IMR-90 (cell line): ENCODE data around the gene LDHA. TPM values are rescaled to one million over a fixed set of nuclear protein-coding genes. Genes with fewer than 3 reads are reported as not detected.

Source experiments
- ATAC-seq: fragments of 200-7000 bp; cut with Tn5 transposase; 2 replicates; pipeline ENCODE4 v1.9.1; 2020; ENCODE audit warnings: low read depth, mild to moderate bottlenecking, moderate library complexity
- BruUV-seq: library from RNA; stranded (reverse); fragments of 400-500 nt; replicated peaks from 2 replicates; lab custom pipeline; 2021; lab: Mats Ljungman, UMichigan
- CTCF ChIA-PET: fragments of 300-600 bp; formaldehyde crosslinking; extraction: SDS; loops from one replicate; lab custom pipeline; 2021; ENCODE audit warnings: antibody characterized with exemption; lab: Yijun Ruan, JAX
- POLR2A ChIA-PET: fragments of 300-600 bp; sonication (Branson Sonifier 250); formaldehyde crosslinking; loops from one replicate; lab custom pipeline; 2022; ENCODE audit warnings: antibody characterized with exemption; ENCODE audit not compliant: unreplicated experiment; lab: Charles Lee
- DNase-seq: peaks from one replicate; pipeline ENCODE4 v3.0.0; 2013
- H2AFZ ChIP-seq: replicated peaks from 2 replicates; pipeline ENCODE3; 2013; ENCODE audit warnings: low read length, mild to moderate bottlenecking; ENCODE audit not compliant: poor library complexity
- H2AK5ac ChIP-seq: 2 replicates; pipeline ENCODE4 v1.6.1; 2013; ENCODE audit warnings: low read depth, low read length, inconsistent platforms
- H2AK9ac ChIP-seq: replicated peaks from 2 replicates; pipeline ENCODE3; 2013; ENCODE audit warnings: mild to moderate bottlenecking, low read depth, low read length, moderate library complexity; ENCODE audit not compliant: poor library complexity
- H2BK120ac ChIP-seq: 2 replicates; pipeline ENCODE4 v1.6.1; 2013; ENCODE audit warnings: low read depth, low read length, inconsistent platforms
- H2BK15ac ChIP-seq: 3 replicates; pipeline ENCODE4 v1.6.1; 2013; ENCODE audit warnings: low read depth, low read length, inconsistent platforms
- H2BK20ac ChIP-seq: 2 replicates; pipeline ENCODE4 v1.6.1; 2013; ENCODE audit warnings: low read depth, mild to moderate bottlenecking, inconsistent platforms, low read length, moderate library complexity
- H2BK5ac ChIP-seq: 2 replicates; pipeline ENCODE4 v1.6.1; 2013; ENCODE audit warnings: mild to moderate bottlenecking, low read depth, low read length, inconsistent platforms; ENCODE audit not compliant: poor library complexity, severe bottlenecking
- H3K14ac ChIP-seq: replicated peaks from 2 replicates; pipeline ENCODE4 v1.6.1; 2013; ENCODE audit warnings: low read depth, low read length, inconsistent platforms
- H3K18ac ChIP-seq: 2 replicates; pipeline ENCODE4 v1.6.1; 2013; ENCODE audit warnings: low read depth, low read length, control low read depth
- H3K23ac ChIP-seq: 2 replicates; pipeline ENCODE4 v1.6.1; 2013; ENCODE audit warnings: low read depth, low read length, inconsistent platforms
- H3K27ac ChIP-seq: 2 replicates; pipeline ENCODE4 v1.5.1; 2013; ENCODE audit warnings: mild to moderate bottlenecking, control low read depth, low read length; ENCODE audit not compliant: insufficient read depth
- H3K27me3 ChIP-seq: 2 replicates; pipeline ENCODE4 v1.6.1; 2013; ENCODE audit warnings: low read length; ENCODE audit not compliant: control insufficient read depth, insufficient read depth
- H3K36me3 ChIP-seq: 2 replicates; pipeline ENCODE4 v1.6.1; 2013; ENCODE audit warnings: low read length, mixed read lengths; ENCODE audit not compliant: control insufficient read depth, insufficient read depth
- H3K4ac ChIP-seq: 2 replicates; pipeline ENCODE4 v1.6.1; 2013; ENCODE audit warnings: low read depth, low read length, inconsistent platforms
- H3K4me1 ChIP-seq: 2 replicates; pipeline ENCODE4 v1.6.1; 2013; ENCODE audit warnings: low read length, mixed read lengths; ENCODE audit not compliant: control insufficient read depth, insufficient read depth
- H3K4me2 ChIP-seq: 2 replicates; pipeline ENCODE4 v1.6.1; 2013; ENCODE audit warnings: low read depth, mild to moderate bottlenecking, control low read depth, low read length, moderate library complexity
- H3K4me3 ChIP-seq: 2 replicates; pipeline ENCODE4 v1.5.1; 2013; ENCODE audit warnings: low read depth, mild to moderate bottlenecking, control low read depth, low read length, moderate library complexity; ENCODE audit not compliant: insufficient read depth
- H3K56ac ChIP-seq: 2 replicates; pipeline ENCODE4 v1.6.1; 2013; ENCODE audit warnings: low read length, inconsistent platforms; ENCODE audit not compliant: insufficient read depth; ENCODE audit errors: extremely low read depth
- H3K79me1 ChIP-seq, 2 experiments: 2 replicates each; pipeline ENCODE4 v1.6.1; 2013; ENCODE audit warnings: low read length in 2 of 2, inconsistent platforms in 1 of 2, low read depth in 1 of 2
- H3K9ac ChIP-seq: 2 replicates; pipeline ENCODE4 v1.6.1; 2013; ENCODE audit warnings: low read depth, low read length, control low read depth
- H3K9me1 ChIP-seq: 2 replicates; pipeline ENCODE4 v1.6.1; 2013; ENCODE audit warnings: low read length, inconsistent platforms; ENCODE audit not compliant: insufficient read depth
- H3K9me3 ChIP-seq: 2 replicates; pipeline ENCODE4 v1.6.1; 2013; ENCODE audit warnings: low read length; ENCODE audit not compliant: control insufficient read depth, insufficient read depth
- H4K20me1 ChIP-seq: 2 replicates; pipeline ENCODE4 v1.6.1; 2013; ENCODE audit warnings: low read length, inconsistent platforms; ENCODE audit not compliant: insufficient read depth
- H4K5ac ChIP-seq: 2 replicates; pipeline ENCODE4 v1.6.1; 2013; ENCODE audit warnings: mild to moderate bottlenecking, low read depth, low read length, control low read depth
- H4K8ac ChIP-seq, 2 experiments: 2 replicates each; pipeline ENCODE4 v1.6.1; 2013; ENCODE audit warnings: low read depth in 2 of 2, low read length in 2 of 2, control low read depth in 1 of 2, inconsistent platforms in 1 of 2
- H4K91ac ChIP-seq: 2 replicates; pipeline ENCODE4 v1.6.1; 2013; ENCODE audit warnings: low read depth, low read length, inconsistent platforms; ENCODE audit not compliant: insufficient read depth
- ELK1 ChIP-seq: fragments of 150-350 bp; IDR thresholded peaks from 2 replicates; pipeline ENCODE4 v1.6.1; 2016; ENCODE audit warnings: low read depth, mild to moderate bottlenecking, low read length, moderate library complexity, borderline replicate concordance
- FOS ChIP-seq: fragments of 150-350 bp; IDR thresholded peaks from 2 replicates; pipeline ENCODE4 v1.6.1; 2016; ENCODE audit warnings: low read depth, low read length
- MAFK ChIP-seq: IDR thresholded peaks from 2 replicates; pipeline ENCODE4 v1.6.1; 2012; ENCODE audit warnings: low read depth, low read length, improper control_type of control experiment
- POLR2A ChIP-seq: IDR thresholded peaks from 2 replicates; pipeline ENCODE4 v1.6.1; 2012; ENCODE audit warnings: mild to moderate bottlenecking, low read depth, low read length
- SMC3 ChIP-seq: fragments of 150-350 bp; IDR thresholded peaks from 2 replicates; pipeline ENCODE4 v1.6.1; 2016; ENCODE audit warnings: low read depth, mild to moderate bottlenecking, antibody characterized with exemption, low read length, moderate library complexity
- USF2 ChIP-seq: fragments of 150-350 bp; IDR thresholded peaks from 2 replicates; pipeline ENCODE4 v1.6.1; 2017; ENCODE audit warnings: mild to moderate bottlenecking, antibody characterized with exemption, low read length, low read depth
- WGBS, 2 experiments: methylation state at CpG; one replicate each; pipeline versions ENCODE4 v1.1.5 to v1.1.7; 2013; ENCODE audit warnings: missing lambda C conversion rate in 2 of 2; ENCODE audit not compliant: insufficient read length in 1 of 2; ENCODE audit errors: extremely low coverage in 2 of 2; 5-methylcytosine and 5-hydroxymethylcytosine counted together
- dilution Hi-C: fragments of 300-500 bp; cut with HindIII; formaldehyde crosslinking; loops from one replicate; pipeline ENCODE4 v1.14.3; 2018; ENCODE audit warnings: low sequenced_read_pairs; ENCODE audit not compliant: unreplicated experiment
- in situ Hi-C: fragments of 300-500 bp; cut with MboI; formaldehyde crosslinking; loops from 3 replicates; pipeline ENCODE4 v1.14.3; 2019; ENCODE audit warnings: low sequenced_read_pairs, inconsistent platforms, mixed read lengths
- intact Hi-C: fragments of 100-400 bp; cut with micrococcal nuclease; formaldehyde crosslinking; loops from 2 replicates; pipeline ENCODE4 v1.10.0; 2022
- microRNA-seq, 2 experiments: library from miRNA; stranded (forward) in 1 of 2; unstranded in 1 of 2; fragments of 10-50 nt in 1 of 2; fragments of <30 nt in 1 of 2; gene quantifications in 1 of 2; microRNA quantifications in 1 of 2; one replicate each; pipeline versions ENCODE3 to v1.1.0; 2013 to 2020; ENCODE audit not compliant: insufficient read depth in 1 of 2, insufficient read length in 1 of 2, unreplicated experiment in 1 of 2
- polyA plus RNA-seq, 3 experiments: library from polyadenylated mRNA; depleted of rRNA; stranded (reverse); fragments of >200 nt; gene quantifications; 2 replicates each; pipeline ENCODE4 v1.2.3, GENCODE V29; 2012; ENCODE audit warnings: low replicate concordance in 1 of 3
- small RNA-seq, 5 experiments: library from RNA; depleted of rRNA; stranded (forward); fragments of <200 nt; gene quantifications; one replicate each; pipeline ENCODE3, GENCODE V24; 2012
- total RNA-seq: library from RNA; depleted of rRNA; stranded (reverse); fragments of >200 nt; gene quantifications from 2 replicates; pipeline ENCODE4 v1.2.3, GENCODE V29; 2012; rRNA removed

Gene LDHA
- total and polyA plus RNA-seq, 2 of the 4 experiments (the other 2 are of a cell fraction), result 1,735 to 1,813 TPM

- no peak overlapping the region for H2BK15ac ChIP-seq
- no peak overlapping the region for H3K4me2 ChIP-seq
- no peak overlapping the region for H2BK120ac ChIP-seq
- H3K9me1 ChIP-seq, result no peaks in the 10 kb centered on the region
- H2AK9ac ChIP-seq, result no peak overlapping the region
- H4K91ac ChIP-seq, result no peak overlapping the region
- no peak overlapping the region for H3K18ac ChIP-seq
- H4K8ac ChIP-seq, result no peak overlapping the region
- in situ Hi-C loops (no loop called here), dilution Hi-C loops (no loop called here), intact Hi-C loops (no loop called here)
- no TSS peak for BruUV-seq
- H3K23ac ChIP-seq, result no peak overlapping the region
- no peak overlapping the region for H3K56ac ChIP-seq
- no peak overlapping the region for H3K4ac ChIP-seq
- ChIA-PET CTCF (no interaction called here), POLR2A (no interaction called here)
- no peak overlapping the region for H2BK20ac ChIP-seq
- H3K4me3 ChIP-seq, result no peak overlapping the region
- H3K9me3 ChIP-seq, result no peaks in the 10 kb centered on the region
- no peaks in the 10 kb centered on the region for H4K20me1 ChIP-seq
- no peak for TF ChIP-seq POLR2A
- TF ChIP-seq USF2, result no peak
- no peak for TF ChIP-seq ELK1
- no peak for TF ChIP-seq FOS
- TF ChIP-seq MAFK, result no peak
- no peak for TF ChIP-seq SMC3
- no peak overlapping the region for H4K5ac ChIP-seq
- no peak overlapping the region for H3K9ac ChIP-seq
- H2AFZ ChIP-seq, result no peak overlapping the region
- no peaks in the 10 kb centered on the region for H3K36me3 ChIP-seq
- WGBS, 2 experiments, result 43% methylated on average over 1 of the region's 3 CpGs; no CpG with 5 or more reads in 1 of the 2 experiments
- H3K79me1 ChIP-seq, result no peaks in the 10 kb centered on the region
- peaks cover 6% of the 10 kb centered on the region; the same call in 1 of the 2 replicates for H3K27me3 ChIP-seq
- no peak overlapping the region for H3K27ac ChIP-seq
- H3K14ac ChIP-seq, result no peak overlapping the region
- no peaks in the 10 kb centered on the region for H3K4me1 ChIP-seq
- no peak for DNase-seq
- ATAC-seq, result no peak
- H2AK5ac ChIP-seq, result no peak overlapping the region
- H2BK5ac ChIP-seq, result no peak overlapping the region
These were observed 63.1 kb downstream of the LDHA start for GRCh38 chr11:18457450-18457849.

Small RNA genes within 50 kb of the gene (microRNA-seq; reads per million reads assigned to microRNA genes)
- gene MIR3159, result 0 to 3.1 reads per million in 2 experiments

Small RNA genes within 50 kb of the gene (small RNA-seq; reads per million reads assigned to genes)
- 0 to 10.8 (median 0) reads per million in 5 experiments for gene MIR3159

Other genes with a start within 250 kb of the LDHA start
- gene MRGPRX4, start 221.7 kb upstream of the LDHA start, total RNA-seq, result under 0.01 TPM in 1 of 2 replicates, not detected in the other
- 0.05 TPM in 1 of 2 replicates, not detected in the other for gene MRGPRX4, start 221.7 kb upstream of the LDHA start, polyA plus RNA-seq (2012; rRNA removed)
- not detected in 2 replicates for gene SAA4, start 157.8 kb upstream of the LDHA start, total RNA-seq
- gene SAA4, start 157.8 kb upstream of the LDHA start, polyA plus RNA-seq (2012; rRNA removed), result not detected in 2 replicates
- not detected in 2 replicates for gene SAA2, start 145.9 kb upstream of the LDHA start, total RNA-seq
- not detected in 2 replicates for gene SAA2, start 145.9 kb upstream of the LDHA start, polyA plus RNA-seq (2012; rRNA removed)
- not detected in 2 replicates for gene SAA1, start 128.3 kb upstream of the LDHA start, total RNA-seq
- not detected in 2 replicates for gene SAA1, start 128.3 kb upstream of the LDHA start, polyA plus RNA-seq (2012; rRNA removed)
- gene HPS5, start 72.4 kb upstream of the LDHA start, total RNA-seq, result 28.3 and 34.7 TPM in 2 replicates
- gene HPS5, start 72.4 kb upstream of the LDHA start, polyA plus RNA-seq (2012; rRNA removed), result 6.2 and 7.9 TPM in 2 replicates
- 67.0 and 72.8 TPM in 2 replicates for gene GTF2H1, start 72.0 kb upstream of the LDHA start, total RNA-seq
- gene GTF2H1, start 72.0 kb upstream of the LDHA start, polyA plus RNA-seq (2012; rRNA removed), result 20.7 and 25.0 TPM in 2 replicates
- not detected in 2 replicates for gene LDHC, start 17.8 kb downstream of the LDHA start, total RNA-seq
- not detected in 2 replicates for gene LDHC, start 17.8 kb downstream of the LDHA start, polyA plus RNA-seq (2012; rRNA removed)
- not detected in 2 replicates for gene LDHAL6A, start 61.3 kb downstream of the LDHA start, total RNA-seq
- not detected in 2 replicates for gene LDHAL6A, start 61.3 kb downstream of the LDHA start, polyA plus RNA-seq (2012; rRNA removed)
- 67.4 and 76.4 TPM in 2 replicates for gene TSG101, start 132.4 kb downstream of the LDHA start, total RNA-seq
- 108 and 113 TPM in 2 replicates for gene TSG101, start 132.4 kb downstream of the LDHA start, polyA plus RNA-seq (2012; rRNA removed)
- 29.2 and 35.3 TPM in 2 replicates for gene UEVLD, start 194.2 kb downstream of the LDHA start, total RNA-seq
- gene UEVLD, start 194.2 kb downstream of the LDHA start, polyA plus RNA-seq (2012; rRNA removed), result 10.1 and 13.8 TPM in 2 replicates
- 1.1 TPM in 1 of 2 replicates, not detected in the other for gene MISFA, start 205.2 kb downstream of the LDHA start, total RNA-seq
- 0.38 and 0.69 TPM in 2 replicates for gene MISFA, start 205.2 kb downstream of the LDHA start, polyA plus RNA-seq (2012; rRNA removed)
- 35.8 and 36.6 TPM in 2 replicates for gene SPTY2D1, start 239.8 kb downstream of the LDHA start, total RNA-seq
- gene SPTY2D1, start 239.8 kb downstream of the LDHA start, polyA plus RNA-seq (2012; rRNA removed), result 10.3 and 12.4 TPM in 2 replicates